Activated CD4-positive, alpha-beta T cell treated with anti-CD3 and anti-CD28 coated beads for 36 hours (primary cell): Measurements from ENCODE around the gene RAB3C. TPM values are rescaled to one million over a fixed set of nuclear protein-coding genes. Genes with fewer than 3 reads are reported as not detected.
"Not testable (repeated sequence)": the region's sequence is repeated elsewhere in the genome, so short reads cannot be mapped to it uniquely, and the experiment has no call there.

Source experiments
- ATAC-seq: fragments of 200-7000 bp; cut with Tn5 transposase; one replicate; pipeline ENCODE4 v1.10.0; 2021; ENCODE audit warnings: mild to moderate bottlenecking, moderate library complexity
- CTCF ChIA-PET: fragments of 350-600 bp; sonication (Branson Sonifier 250); formaldehyde crosslinking; loops from one replicate; lab custom pipeline; 2021; ENCODE audit warnings: antibody characterized with exemption; lab: Charles Lee
- POLR2A ChIA-PET: fragments of 350-600 bp; sonication (Branson Sonifier 250); formaldehyde crosslinking; loops from one replicate; lab custom pipeline; 2021; ENCODE audit warnings: antibody characterized with exemption, inconsistent platforms; lab: Charles Lee
- DNase-seq: peaks from one replicate; pipeline ENCODE4 v3.0.0-alpha.2; 2020
- H3K27ac Mint-ChIP-seq: one replicate; pipeline ENCODE4 v1.8.0; 2021; ENCODE audit warnings: mixed read lengths
- H3K27me3 Mint-ChIP-seq: one replicate; pipeline ENCODE4 v1.8.0; 2021; ENCODE audit warnings: mixed read lengths
- H3K36me3 Mint-ChIP-seq: one replicate; pipeline ENCODE4 v1.8.0; 2021; ENCODE audit warnings: low read depth, mixed read lengths
- H3K4me1 Mint-ChIP-seq: one replicate; pipeline ENCODE4 v1.8.0; 2021; ENCODE audit warnings: mixed read lengths
- H3K4me3 Mint-ChIP-seq: one replicate; pipeline ENCODE4 v1.8.0; 2021; ENCODE audit warnings: mild to moderate bottlenecking, moderate library complexity, mixed read lengths
- H3K9me3 Mint-ChIP-seq: one replicate; pipeline ENCODE4 v1.8.0; 2021; ENCODE audit warnings: low read depth, mixed read lengths
- intact Hi-C, 2 experiments: fragments of 100-400 bp; cut with DNase I in 1 of 2; cut with micrococcal nuclease in 1 of 2; formaldehyde crosslinking; loops; one replicate each; pipeline versions ENCODE4 v1.14.2 to v1.15.1; 2022 to 2024; cut with DNase I, micrococcal nuclease
- total RNA-seq, 2 experiments: library from RNA; stranded (reverse); gene quantifications; one replicate each; pipeline ENCODE4 v1.2.3, GENCODE V29; 2021

RAB3C gene
- total RNA-seq, 2 experiments from 2014 or later = not detected

DNA sequence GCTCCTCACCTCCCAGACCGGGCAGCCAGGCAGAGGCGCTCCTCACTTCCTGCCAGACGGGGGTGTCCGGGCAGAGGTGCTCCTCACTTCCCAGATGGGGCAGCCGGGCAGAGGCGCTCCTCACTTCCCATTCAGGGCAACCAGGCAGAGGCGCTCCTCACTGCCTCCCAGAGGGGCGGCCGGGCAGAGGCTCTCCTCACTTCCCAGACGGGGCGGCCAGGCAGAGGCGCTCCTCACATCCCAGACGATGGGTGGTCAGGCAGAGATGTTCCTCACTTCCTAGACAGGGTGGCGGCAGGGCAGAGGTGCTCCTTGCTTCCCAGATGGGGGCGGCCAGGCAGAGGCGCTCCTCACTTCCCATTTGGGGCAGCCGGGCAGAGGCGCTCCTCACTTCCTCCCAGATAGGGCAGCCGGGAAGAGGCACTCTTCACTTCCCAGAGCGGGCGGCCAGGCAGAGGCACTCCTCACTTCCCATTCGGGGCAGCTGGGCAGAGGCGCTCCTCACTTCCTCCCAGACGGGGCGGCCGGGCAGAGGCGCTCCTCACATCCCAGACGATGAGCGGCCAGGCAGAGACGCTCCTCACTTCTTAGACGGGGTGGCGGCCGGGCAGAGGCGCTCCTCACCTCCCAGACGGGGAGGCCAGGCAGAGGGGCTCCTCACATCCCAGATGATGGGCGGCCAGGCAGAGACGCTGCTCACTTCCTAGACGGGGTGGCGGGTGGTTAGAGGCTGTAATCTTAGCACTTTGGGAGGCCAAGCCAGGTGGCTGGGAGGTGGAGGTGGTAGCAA lies 18.6 kb upstream of the RAB3C start:
- H3K4me1 Mint-ChIP-seq, intact Hi-C loops, H3K9me3 Mint-ChIP-seq, POLR2A ChIA-PET, H3K27ac Mint-ChIP-seq, CTCF ChIA-PET, DNase-seq, H3K4me3 Mint-ChIP-seq, H3K36me3 Mint-ChIP-seq, ATAC-seq, H3K27me3 Mint-ChIP-seq: not testable (repeated sequence)

DNA sequence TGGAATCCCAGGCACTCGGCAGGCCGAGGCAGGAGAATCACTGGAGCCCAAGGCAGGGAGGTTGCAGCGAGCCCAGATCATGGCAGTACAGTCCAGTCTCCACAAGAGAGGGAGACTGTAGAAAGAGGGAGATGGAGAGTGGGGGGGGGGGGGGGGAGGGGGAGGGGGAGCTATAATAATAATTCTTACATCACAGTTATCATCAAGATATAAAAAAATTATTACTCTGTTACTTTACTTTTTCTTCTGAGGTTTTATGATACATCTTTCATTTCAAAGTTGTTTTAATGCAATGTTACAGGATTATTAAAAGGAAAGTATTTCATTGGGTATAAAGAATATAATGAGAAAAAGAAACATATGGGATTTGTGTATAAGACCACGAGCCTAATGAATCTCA lies 17.8 kb upstream of the RAB3C start:
- H3K27ac Mint-ChIP-seq = no peak overlapping the region
- no peaks in the 10 kb centered on the region for H3K4me1 Mint-ChIP-seq
- intact Hi-C loops = no loop called here
- H3K4me3 Mint-ChIP-seq = no peak overlapping the region
- DNase-seq (no peak), ATAC-seq (no peak)
- H3K9me3 Mint-ChIP-seq = no peaks in the 10 kb centered on the region
- no peaks in the 10 kb centered on the region for H3K36me3 Mint-ChIP-seq
- ChIA-PET POLR2A (no interaction called here), CTCF (no interaction called here)
- H3K27me3 Mint-ChIP-seq = peaks cover 3% of the 10 kb centered on the region

DNA sequence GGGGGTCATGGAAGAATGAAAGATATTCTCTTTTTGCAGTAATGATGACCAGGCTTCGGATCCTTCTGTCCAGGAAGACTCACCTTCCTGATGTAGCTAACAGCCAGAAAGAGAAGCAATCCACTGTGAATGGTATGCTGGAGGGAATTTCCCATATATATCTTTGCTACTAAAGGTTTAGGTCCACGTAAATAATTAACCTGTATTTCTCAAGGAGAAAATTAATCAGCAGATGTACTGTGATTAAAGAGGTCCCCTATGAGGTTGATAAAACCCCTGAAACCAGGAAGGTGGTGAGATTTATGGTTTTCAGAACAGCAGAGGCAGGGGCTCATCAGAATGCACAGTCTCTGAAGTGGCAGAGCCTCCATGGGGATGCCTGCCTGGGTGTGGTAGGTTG lies 11.4 kb upstream of the RAB3C start:
- no peak overlapping the region for H3K27ac Mint-ChIP-seq
- no peaks in the 10 kb centered on the region for H3K36me3 Mint-ChIP-seq
- ChIA-PET POLR2A (no interaction called here), CTCF (no interaction called here)
- ATAC-seq (no peak), DNase-seq (no peak)
- H3K4me1 Mint-ChIP-seq = no peaks in the 10 kb centered on the region
- H3K4me3 Mint-ChIP-seq = no peak overlapping the region
- H3K27me3 Mint-ChIP-seq = peaks cover 4% of the 10 kb centered on the region
- intact Hi-C loops = no loop called here
- no peaks in the 10 kb centered on the region for H3K9me3 Mint-ChIP-seq

DNA sequence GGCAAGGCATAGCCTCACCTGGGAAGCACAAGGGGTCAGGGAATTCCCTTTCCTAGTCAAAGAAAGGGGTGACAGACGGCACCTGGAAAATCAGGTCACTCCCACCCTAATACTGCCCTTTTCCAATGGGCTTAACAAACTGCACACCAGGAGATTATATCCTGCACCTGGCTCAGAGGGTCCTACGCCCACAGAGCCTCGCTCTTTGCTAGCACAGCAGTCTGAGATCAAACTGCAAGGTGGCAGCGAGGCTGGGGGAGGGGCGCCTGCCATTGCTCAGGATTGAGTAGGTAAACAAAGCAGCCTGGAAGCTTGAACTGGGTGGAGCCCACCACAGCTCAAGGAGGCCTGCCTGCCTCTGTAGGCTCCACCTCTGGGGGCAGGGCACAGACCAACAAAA lies 9.9 kb upstream of the RAB3C start:
- ATAC-seq = not testable (repeated sequence)

DNA sequence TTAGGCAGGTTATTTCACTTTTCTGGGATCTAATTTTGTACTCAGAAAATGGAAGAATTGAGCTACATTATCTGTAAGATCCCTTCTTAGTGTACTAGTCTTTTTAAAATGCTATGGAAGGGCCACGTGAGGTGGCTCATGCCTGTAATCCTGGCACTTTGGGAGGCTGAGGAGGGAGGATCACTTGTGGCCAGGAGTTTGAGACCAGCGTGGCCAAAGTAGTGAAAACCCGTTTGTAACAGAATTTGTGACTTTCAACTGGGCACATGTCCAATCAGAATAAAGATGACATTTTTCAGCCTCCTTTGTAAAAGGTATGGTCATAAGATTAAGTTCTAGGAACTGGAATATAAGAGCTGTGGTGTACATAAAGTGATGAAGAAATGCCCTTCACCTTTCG lies 3.1 kb upstream of the RAB3C start:
- Mint-ChIP-seq H3K27ac (no peak overlapping the region), H3K4me3 (no peak overlapping the region), H3K9me3 (no peaks in the 10 kb centered on the region), H3K36me3 (no peaks in the 10 kb centered on the region), H3K27me3 (peaks cover 38% of the 10 kb centered on the region), H3K4me1 (peaks cover 13% of the 10 kb centered on the region)
- CTCF ChIA-PET = interaction anchor here (0.8 kb wide), 1 partner anchor 270 kb away, joined by 3 read pairs; no protein-coding TSS in a partner anchor
- POLR2A ChIA-PET = no interaction called here
- DNase-seq = no peak
- no peak for ATAC-seq
- intact Hi-C loops = no loop called here

More for the DNA sequence above, 9.9 kb upstream of the RAB3C start:
- H3K27me3 Mint-ChIP-seq, H3K4me1 Mint-ChIP-seq, H3K9me3 Mint-ChIP-seq, intact Hi-C loops, H3K4me3 Mint-ChIP-seq, CTCF ChIA-PET, POLR2A ChIA-PET, DNase-seq, H3K36me3 Mint-ChIP-seq, H3K27ac Mint-ChIP-seq: not testable (repeated sequence)

DNA sequence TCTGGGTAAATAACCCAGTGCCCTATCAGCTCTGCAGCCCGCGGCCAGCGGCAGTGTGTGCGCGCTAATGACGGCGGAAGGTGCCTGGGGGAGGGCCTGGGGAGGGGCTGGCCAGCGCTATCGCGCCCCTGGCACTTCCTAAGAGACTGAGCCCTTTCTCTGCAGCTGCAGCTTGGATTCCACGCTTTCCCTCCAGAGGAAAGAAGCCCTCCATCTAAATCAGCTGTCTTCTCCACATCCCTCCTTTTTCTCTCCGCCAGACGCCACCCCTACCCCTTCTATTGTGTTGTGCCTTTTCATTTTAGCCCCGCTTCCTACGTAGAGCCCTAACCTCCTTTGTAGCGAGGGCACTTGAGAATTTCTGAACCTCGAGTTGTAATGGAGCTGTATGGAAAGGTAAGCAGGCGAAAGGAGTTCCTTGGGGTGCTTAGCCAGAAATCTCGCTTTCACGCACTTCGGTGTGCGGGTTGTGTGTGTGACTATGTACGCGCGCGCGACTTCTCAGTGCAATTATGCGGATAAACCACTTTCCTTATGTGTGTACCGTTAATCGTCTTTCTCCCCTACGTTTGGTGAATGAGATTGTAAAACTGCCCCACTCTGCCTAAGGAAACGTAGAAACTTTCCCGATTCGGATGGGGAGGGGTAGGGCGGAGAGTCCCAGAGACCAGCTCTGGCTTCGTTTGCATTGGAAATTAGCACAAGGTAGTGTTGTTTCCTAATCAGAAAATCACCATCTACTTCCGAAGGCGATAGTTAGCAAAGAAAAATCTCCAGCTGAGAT lies 664 bp upstream of the RAB3C start:
- ATAC-seq = peak; percentile 4
- DNase-seq = no peak
- Mint-ChIP-seq H3K9me3 (no peaks in the 10 kb centered on the region), H3K4me3 (peak overlapping the region; percentile 68), H3K4me1 (peaks cover 13% of the 10 kb centered on the region), H3K27me3 (peaks cover 42% of the 10 kb centered on the region), H3K27ac (no peak overlapping the region), H3K36me3 (no peaks in the 10 kb centered on the region)
- CTCF ChIA-PET = no interaction called here
- POLR2A ChIA-PET = no interaction called here
- intact Hi-C loops = no loop called here

DNA sequence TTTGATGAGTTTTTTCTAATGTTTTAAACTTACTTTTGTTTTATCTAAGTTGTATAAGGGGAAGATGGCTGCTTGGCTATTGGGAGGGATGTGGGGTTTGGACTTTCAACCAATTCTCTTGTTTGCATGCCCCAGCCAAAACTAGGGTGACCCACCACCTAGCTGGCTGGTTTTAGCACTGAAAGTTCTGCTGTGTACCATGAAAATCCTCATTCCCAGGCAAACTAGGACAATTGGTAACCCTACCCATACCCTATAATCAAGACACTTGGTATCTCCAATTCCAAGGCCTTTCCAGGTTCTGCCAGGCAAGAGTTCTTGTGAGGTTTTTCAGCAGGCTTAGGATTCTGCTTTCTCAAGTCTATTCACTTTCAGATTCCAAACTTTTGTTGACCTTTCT lies 13.1 kb downstream of the RAB3C start:
- Mint-ChIP-seq H3K27me3 (peaks cover 10% of the 10 kb centered on the region), H3K27ac (no peak overlapping the region), H3K4me1 (no peaks in the 10 kb centered on the region), H3K4me3 (no peak overlapping the region), H3K36me3 (no peaks in the 10 kb centered on the region), H3K9me3 (no peaks in the 10 kb centered on the region)
- peak; percentile 19 for ATAC-seq
- CTCF ChIA-PET = no interaction called here
- intact Hi-C loops = no loop called here
- DNase-seq = no peak
- POLR2A ChIA-PET = no interaction called here

DNA sequence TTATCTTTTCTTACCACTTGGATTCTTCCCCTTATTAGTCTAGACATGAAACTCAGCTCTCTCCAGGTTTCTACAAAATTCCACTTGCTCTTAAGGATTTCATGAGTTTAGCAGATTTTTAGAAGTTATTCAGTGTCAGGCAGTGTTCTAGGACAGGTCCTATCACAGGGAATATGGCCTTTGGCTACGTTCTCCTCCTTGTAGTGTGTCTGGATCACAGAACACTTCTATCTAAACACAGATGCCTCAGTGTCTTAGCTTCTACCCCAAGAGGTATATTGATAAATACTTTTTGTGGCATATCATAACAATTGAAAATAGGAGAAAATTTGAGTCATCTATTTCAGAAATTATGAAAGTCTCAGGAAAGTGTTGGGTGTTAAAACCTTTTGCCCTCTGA lies 15.6 kb downstream of the RAB3C start:
- DNase-seq (no peak), ATAC-seq (peak; percentile 39)
- no peaks in the 10 kb centered on the region for H3K36me3 Mint-ChIP-seq
- H3K27me3 Mint-ChIP-seq = peaks cover 9% of the 10 kb centered on the region
- H3K27ac Mint-ChIP-seq = no peak overlapping the region
- H3K4me3 Mint-ChIP-seq = no peak overlapping the region
- intact Hi-C loops = no loop called here
- POLR2A ChIA-PET = no interaction called here
- CTCF ChIA-PET = no interaction called here
- H3K4me1 Mint-ChIP-seq = no peaks in the 10 kb centered on the region
- peaks cover 4% of the 10 kb centered on the region for H3K9me3 Mint-ChIP-seq

DNA sequence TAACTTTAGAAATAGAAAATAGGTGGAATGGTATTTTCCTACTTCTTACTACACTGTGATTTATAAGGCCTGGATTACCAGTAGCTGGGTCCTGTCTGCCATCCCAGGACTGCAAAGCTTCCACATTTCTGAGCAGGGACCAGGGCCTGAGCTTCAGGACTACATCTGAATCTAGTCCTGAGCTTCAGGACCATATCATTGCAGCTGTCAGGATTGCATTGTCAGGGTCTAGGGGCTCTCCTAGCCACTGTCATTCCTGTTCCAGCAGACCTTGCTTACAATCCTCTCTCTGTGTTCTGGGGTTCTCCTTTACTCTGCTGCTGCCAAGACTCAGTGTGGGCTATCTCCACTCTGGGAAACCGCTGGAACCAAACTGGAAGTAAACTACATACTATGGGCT lies 16.3 kb downstream of the RAB3C start:
- H3K9me3 Mint-ChIP-seq = peaks cover 4% of the 10 kb centered on the region
- intact Hi-C loops = no loop called here
- H3K4me1 Mint-ChIP-seq = no peaks in the 10 kb centered on the region
- DNase-seq (no peak), ATAC-seq (no peak)
- H3K27ac Mint-ChIP-seq = no peak overlapping the region
- H3K27me3 Mint-ChIP-seq = peaks cover 4% of the 10 kb centered on the region
- no peak overlapping the region for H3K4me3 Mint-ChIP-seq
- no peaks in the 10 kb centered on the region for H3K36me3 Mint-ChIP-seq
- ChIA-PET CTCF (no interaction called here), POLR2A (no interaction called here)

DNA sequence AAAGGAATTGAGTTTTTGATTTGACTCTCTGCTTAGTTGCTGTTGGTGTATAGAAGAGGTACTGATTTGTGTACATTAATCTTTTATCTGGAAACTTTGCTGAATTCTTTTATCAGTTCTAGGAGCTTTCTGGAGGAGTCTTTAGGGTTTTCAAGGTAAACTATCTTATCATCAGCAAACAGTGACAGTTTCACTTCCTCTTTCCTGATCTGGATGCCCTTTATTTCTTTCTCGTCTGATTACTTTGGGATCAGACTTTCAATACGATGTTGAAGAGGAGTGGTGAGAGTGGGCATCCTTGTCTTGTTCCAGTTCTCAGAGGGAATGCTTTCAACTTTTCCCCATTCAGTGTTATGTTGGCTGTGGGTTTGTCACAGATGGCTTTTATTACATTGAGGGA lies 17.7 kb downstream of the RAB3C start:
- H3K27me3 Mint-ChIP-seq, H3K4me3 Mint-ChIP-seq, H3K4me1 Mint-ChIP-seq, DNase-seq, H3K27ac Mint-ChIP-seq, CTCF ChIA-PET, H3K36me3 Mint-ChIP-seq, intact Hi-C loops, POLR2A ChIA-PET, ATAC-seq, H3K9me3 Mint-ChIP-seq: not testable (repeated sequence)

DNA sequence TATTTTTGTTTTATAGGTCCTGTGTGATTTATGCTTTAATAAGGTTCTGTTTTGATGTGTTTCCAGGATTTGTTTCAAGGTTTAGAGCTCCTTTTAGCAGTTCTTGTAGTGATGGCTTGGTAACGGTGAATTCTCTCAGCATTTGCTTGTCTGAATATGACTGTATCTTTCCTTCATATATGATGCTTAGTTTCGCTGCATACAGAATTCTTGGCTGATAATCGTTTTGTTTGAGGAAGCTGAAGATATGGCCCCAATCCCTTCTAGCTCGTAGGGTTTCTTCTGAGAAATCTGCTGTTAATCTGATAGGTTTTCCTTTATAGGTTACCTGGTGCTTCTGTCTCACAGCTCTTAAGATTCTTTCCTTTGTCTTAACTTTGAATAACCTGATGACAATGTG lies 20.0 kb downstream of the RAB3C start:
- CTCF ChIA-PET = interaction anchor here (0.8 kb wide), 2 partner anchors 12 to 713 kb away, joined by 3 read pairs; no protein-coding TSS in a partner anchor
- intact Hi-C loops, H3K36me3 Mint-ChIP-seq, H3K9me3 Mint-ChIP-seq, H3K27ac Mint-ChIP-seq, H3K4me1 Mint-ChIP-seq, DNase-seq, ATAC-seq, H3K4me3 Mint-ChIP-seq, H3K27me3 Mint-ChIP-seq, POLR2A ChIA-PET: not testable (repeated sequence)

DNA sequence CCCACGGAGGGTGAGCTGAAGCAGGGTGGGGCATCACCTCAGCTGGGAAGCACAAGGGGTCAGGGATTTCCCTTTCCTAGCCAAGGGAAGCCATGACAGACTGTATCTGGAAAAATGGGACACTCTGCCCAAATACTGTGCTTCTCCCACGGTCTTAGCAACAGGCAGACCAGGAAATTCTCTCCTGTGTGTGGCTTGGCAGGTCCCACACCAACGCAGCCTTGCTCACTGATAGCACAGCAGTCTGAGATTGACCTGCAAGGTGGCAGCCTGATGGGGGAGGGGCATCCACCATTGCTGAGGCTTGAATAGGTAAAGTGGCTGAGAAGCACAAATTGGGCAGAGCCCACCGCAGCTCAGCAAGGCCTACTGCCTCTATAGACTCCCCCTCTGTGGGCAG lies 23.2 kb downstream of the RAB3C start:
- Mint-ChIP-seq H3K9me3 (peaks cover 16% of the 10 kb centered on the region), H3K27me3 (peaks cover 4% of the 10 kb centered on the region), H3K4me1 (no peaks in the 10 kb centered on the region), H3K4me3 (no peak overlapping the region), H3K36me3 (no peaks in the 10 kb centered on the region), H3K27ac (no peak overlapping the region)
- CTCF ChIA-PET = no interaction called here
- ATAC-seq (no peak), DNase-seq (no peak)
- intact Hi-C loops = no loop called here
- POLR2A ChIA-PET = no interaction called here
